SK-N-SH (cell line): ENCODE measurements around the gene GLCCI1. TPM values are rescaled to one million over a fixed set of nuclear protein-coding genes. Genes with fewer than 3 reads are reported as not detected.

Experiments
- CTCF ChIA-PET: fragments of 300-600, 350-600 bp; formaldehyde crosslinking; extraction: SDS; loops from one replicate; lab custom pipeline; 2021; lab: Yijun Ruan, JAX
- POLR2A ChIA-PET: fragments of 350-600 bp; sonication (Branson Sonifier 250); formaldehyde crosslinking; extraction: SDS; loops from one replicate; lab custom pipeline; 2020; ENCODE audit warnings: antibody characterized with exemption, inconsistent platforms; lab: Yijun Ruan, JAX
- DNase-seq: peaks from one replicate; pipeline ENCODE4 v3.0.0; 2012
- H2AFZ ChIP-seq: fragments of 200-600 bp; sonication (generic); 2 replicates; pipeline ENCODE4 v1.8.1; 2016; ENCODE audit warnings: antibody characterized with exemption, mild to moderate bottlenecking, low read depth
- H3F3A ChIP-seq: fragments of 200-600 bp; sonication (generic); replicated peaks from 2 replicates; pipeline ENCODE3; 2016; ENCODE audit warnings: antibody characterized with exemption, mild to moderate bottlenecking; ENCODE audit not compliant: insufficient read depth
- H3K27ac ChIP-seq, 2 experiments: fragments of 200-500 bp in 1 of 2; fragments of 200-600 bp in 1 of 2; sonication (Bioruptor generic) in 1 of 2; sonication (generic), shearing (Covaris generic) in 1 of 2; 2 replicates each; pipeline versions ENCODE4 v1.5.1 to v1.6.1; 2014 to 2016; ENCODE audit warnings: low read depth in 2 of 2, inconsistent platforms in 1 of 2, low read length in 1 of 2, mild to moderate bottlenecking in 1 of 2, mixed read lengths in 1 of 2
- H3K27me3 ChIP-seq: fragments of 200-600 bp; sonication (generic), shearing (Covaris generic); 2 replicates; pipeline ENCODE4 v1.6.1; 2016; ENCODE audit warnings: mixed run types; ENCODE audit not compliant: insufficient read depth
- H3K36me3 ChIP-seq, 2 experiments: fragments of 200-500 bp in 1 of 2; fragments of 200-600 bp in 1 of 2; sonication (Bioruptor generic) in 1 of 2; sonication (generic) in 1 of 2; replicated peaks in 1 of 2; 2 replicates each; pipeline versions ENCODE3 to v1.5.1; 2014 to 2016; ENCODE audit warnings: low read length in 1 of 2, mild to moderate bottlenecking in 1 of 2; ENCODE audit not compliant: insufficient read depth in 2 of 2, control insufficient read depth in 1 of 2
- H3K4me1 ChIP-seq, 2 experiments: fragments of 200-500 bp in 1 of 2; fragments of 200-600 bp in 1 of 2; sonication (Bioruptor generic) in 1 of 2; sonication (generic), shearing (Covaris generic) in 1 of 2; 2 replicates each; pipeline versions ENCODE4 v1.5.1 to v1.6.1; 2014 to 2016; ENCODE audit warnings: low read depth in 1 of 2, low read length in 1 of 2, mixed run types in 1 of 2; ENCODE audit not compliant: insufficient read depth in 2 of 2, control insufficient read depth in 1 of 2
- H3K4me2 ChIP-seq: fragments of 200-600 bp; sonication (generic), shearing (Covaris generic); 2 replicates; pipeline ENCODE4 v1.6.1; 2017; ENCODE audit warnings: mixed run types
- H3K4me3 ChIP-seq, 2 experiments: fragments of 200-500 bp in 1 of 2; fragments of 200-600 bp in 1 of 2; sonication (Bioruptor generic) in 1 of 2; sonication (generic), shearing (Covaris generic) in 1 of 2; 2 replicates each; pipeline versions ENCODE4 v1.5.1 to v1.8.1; 2014 to 2016; ENCODE audit warnings: low read depth in 2 of 2, inconsistent platforms in 1 of 2, low read length in 1 of 2, mild to moderate bottlenecking in 1 of 2, mixed read lengths in 1 of 2, moderate library complexity in 1 of 2
- H3K79me2 ChIP-seq: fragments of 200-600 bp; sonication (generic); 2 replicates; pipeline ENCODE4 v1.8.1; 2017; ENCODE audit warnings: mild to moderate bottlenecking; ENCODE audit not compliant: insufficient read depth
- H3K9ac ChIP-seq: fragments of 200-600 bp; sonication (generic); 2 replicates; pipeline ENCODE4 v1.6.1; 2017; ENCODE audit warnings: mixed run types
- H3K9me2 ChIP-seq: fragments of 200-600 bp; sonication (generic); 2 replicates; pipeline ENCODE4 v1.6.1; 2017; ENCODE audit warnings: mixed run types
- H3K9me3 ChIP-seq: fragments of 200-600 bp; sonication (generic); 2 replicates; pipeline ENCODE4 v1.6.1; 2017; ENCODE audit warnings: mixed run types, mild to moderate bottlenecking, moderate library complexity
- H4K20me1 ChIP-seq: fragments of 200-600 bp; sonication (generic); 2 replicates; pipeline ENCODE4 v1.6.1; 2017; ENCODE audit warnings: mild to moderate bottlenecking, mixed run types; ENCODE audit not compliant: insufficient read depth
- CTCF ChIP-seq: fragments of 200-600 bp; sonication (generic); IDR thresholded peaks from 2 replicates; pipeline ENCODE4 v1.6.1; 2017; ENCODE audit warnings: antibody characterized with exemption, mild to moderate bottlenecking, moderate library complexity
- ELF1 ChIP-seq: IDR thresholded peaks from 2 replicates; pipeline ENCODE4 v1.4.0; 2012
- EZH2phosphoT487 ChIP-seq: fragments of 200-600 bp; sonication (generic); IDR thresholded peaks from 2 replicates; pipeline ENCODE4 v1.6.1; 2017; ENCODE audit warnings: low read depth, mixed run types, mild to moderate bottlenecking, antibody characterized with exemption, moderate library complexity, borderline replicate concordance
- GATA2 ChIP-seq: sonication (generic); formaldehyde crosslinking; IDR thresholded peaks from 2 replicates; pipeline ENCODE4 v1.5.0; 2020; ENCODE audit warnings: mild to moderate bottlenecking, missing genetic modification reagents
- JUND ChIP-seq: IDR thresholded peaks from 2 replicates; pipeline ENCODE4 v1.4.0; 2012
- PBX3 ChIP-seq: IDR thresholded peaks from 2 replicates; pipeline ENCODE4; 2012
- POLR2AphosphoS5 ChIP-seq: IDR thresholded peaks from 2 replicates; pipeline ENCODE4 v1.6.1; 2012; ENCODE audit warnings: low read depth, low read length
- REST ChIP-seq: IDR thresholded peaks from 2 replicates; pipeline ENCODE4 v1.6.1; 2012; ENCODE audit warnings: mild to moderate bottlenecking, low read depth, low read length, moderate library complexity
- RFX5 ChIP-seq: IDR thresholded peaks from 2 replicates; pipeline ENCODE4 v1.6.1; 2012; ENCODE audit warnings: mild to moderate bottlenecking, improper control_type of control experiment, low read length
- SMC3 ChIP-seq: IDR thresholded peaks from 2 replicates; pipeline ENCODE4 v1.6.1; 2012; ENCODE audit warnings: low read depth, low read length, improper control_type of control experiment
- TAF1 ChIP-seq: IDR thresholded peaks from 2 replicates; pipeline ENCODE4 v1.6.1; 2012; ENCODE audit warnings: low read depth, mild to moderate bottlenecking, low read length, moderate library complexity, borderline replicate concordance
- TEAD4 ChIP-seq: IDR thresholded peaks from 2 replicates; pipeline ENCODE4 v1.4.0; 2012; ENCODE audit warnings: mild to moderate bottlenecking, borderline replicate concordance; ENCODE audit not compliant: insufficient read depth
- YY1 ChIP-seq: IDR thresholded peaks from 2 replicates; pipeline ENCODE4 v1.4.0; 2012; ENCODE audit warnings: low read depth, mild to moderate bottlenecking
- WGBS: methylation state at CpG from one replicate; pipeline ENCODE4 v1.1.6; 2017; ENCODE audit warnings: low lambda C conversion rate; 5-methylcytosine and 5-hydroxymethylcytosine counted together
- polyA plus RNA-seq, 3 experiments: library from polyadenylated mRNA; depleted of rRNA; stranded (reverse); fragments of >200 nt; gene quantifications; 2 replicates each; pipeline ENCODE4 v1.2.3, GENCODE V29; 2012

Gene GLCCI1
- polyA plus RNA-seq, 1 of the 3 experiments (the other 2 are of a cell fraction) = 5.5 TPM

GRCh38 chr7:7968544-7969305, at the start of gene GLCCI1 (continued):
- no peak for TF ChIP-seq ELF1
- no peak for TF ChIP-seq JUND
- peak; percentile 3; the same call in 1 of the 2 replicates for TF ChIP-seq REST
- peak; percentile 72 for TF ChIP-seq POLR2AphosphoS5
- TF ChIP-seq RFX5 = peak; percentile 43
- TF ChIP-seq PBX3 = peak; percentile 99
- TF ChIP-seq EZH2phosphoT487 = no peak
- TF ChIP-seq YY1 = no peak

GRCh38 chr7:7919449-7919945, 49.1 kb upstream of the GLCCI1 start:
- POLR2A ChIA-PET = interaction anchor here (0.6 kb wide), 1 partner anchor 9 kb away, joined by 3 read pairs; no protein-coding TSS in a partner anchor
- WGBS = 65% methylated on average over 2 of the region's 2 CpGs
- CTCF ChIA-PET = interaction anchor here (0.7 to 1.9 kb wide), 2 partner anchors 10 to 42 kb away, joined by 3 to 9 read pairs; no protein-coding TSS in a partner anchor

More at GRCh38 chr7:7919449-7919945, 49.1 kb upstream of the GLCCI1 start:
- H3K4me1 ChIP-seq = no peaks in the 10 kb centered on the region
- H3K4me2 ChIP-seq = no peak overlapping the region
- no peak overlapping the region for H3K4me3 ChIP-seq
- H3K27ac ChIP-seq = no peak overlapping the region
- no peak for DNase-seq
- H3K9me2 ChIP-seq = no peaks in the 10 kb centered on the region
- H3K27me3 ChIP-seq = no peaks in the 10 kb centered on the region
- TF ChIP-seq SMC3 (no peak), JUND (no peak), GATA2 (CRISPR knock-in tag) (no peak), ELF1 (no peak), CTCF (no peak), TEAD4 (no peak), TAF1 (no peak)
- TF ChIP-seq, all 33 proteins: peak for 0
- no peaks in the 10 kb centered on the region for H3K79me2 ChIP-seq
- no peak overlapping the region for H2AFZ ChIP-seq
- H3K36me3 ChIP-seq = no peaks in the 10 kb centered on the region
- H4K20me1 ChIP-seq = no peaks in the 10 kb centered on the region
- no peak overlapping the region for H3K9ac ChIP-seq
- H3F3A ChIP-seq = no peaks in the 10 kb centered on the region
- H3K9me3 ChIP-seq = no peaks in the 10 kb centered on the region
